ENCODE data around the gene BCL6.

The BCL6 gene

DNA sequence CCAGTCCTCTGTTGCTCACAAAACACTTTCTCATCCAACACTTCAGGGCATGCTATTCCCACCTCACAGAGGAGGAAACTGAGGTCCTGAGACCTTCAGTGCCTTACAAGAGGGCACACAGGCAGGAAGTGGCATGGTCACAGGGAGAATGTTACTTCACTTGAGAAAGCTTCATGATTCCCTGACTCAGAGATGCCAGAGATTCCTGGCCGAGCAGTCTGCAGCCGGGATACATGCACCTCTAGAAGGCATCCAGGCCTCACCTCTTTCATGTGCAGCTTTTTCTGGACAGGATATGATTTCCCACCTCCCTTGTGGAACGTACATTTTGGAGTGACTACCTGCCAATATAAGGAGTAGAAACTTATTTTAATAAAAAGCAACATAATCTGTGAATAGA is 72.3 kb downstream of the BCL6 start:
- DNase-seq (ENCODE audit: low read depth in 2 of 2), result no peak
